GM19351 (cell line): Measurements from ENCODE around the gene HCFC1R1.
"Not testable (repeated sequence)": the region's sequence is repeated elsewhere in the genome, so short reads cannot be mapped to it uniquely, and the experiment has no call there.

ENCODE experiments used
- ATAC-seq: cut with Tn5 transposase; IDR thresholded peaks from one replicate; pipeline ENCODE4 v1.9.1; 2021; ENCODE audit warnings: mild to moderate bottlenecking, moderate library complexity; ENCODE audit not compliant: unreplicated experiment

The HCFC1R1 gene

GRCh38 chr16:3057181-3058138 lies 33.7 kb upstream of the HCFC1R1 start:
- ATAC-seq: no peak

- ATAC-seq: no peak
Observed at GRCh38 chr16:3056336-3057180, 32.8 kb upstream of the HCFC1R1 start.

DNA sequence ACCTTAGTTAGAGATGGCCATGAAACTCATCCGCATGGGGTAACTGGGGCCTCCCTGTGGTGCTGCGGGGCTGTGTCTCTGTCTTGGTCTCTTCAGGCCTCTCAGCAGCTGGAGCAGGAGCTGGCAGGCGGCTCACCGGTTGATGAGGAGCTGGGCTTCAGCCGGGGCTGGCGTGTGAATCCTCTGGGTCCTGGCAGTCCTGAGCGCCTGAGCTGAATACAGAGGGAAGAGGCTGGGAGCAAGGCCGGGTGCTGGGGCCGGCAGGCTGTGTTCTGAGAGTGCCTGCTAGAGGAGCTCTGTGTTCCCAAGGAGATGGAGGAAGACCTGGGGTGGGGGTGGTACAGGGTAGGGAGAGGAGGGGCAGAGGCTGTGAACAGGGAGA lies 32.0 kb upstream of the HCFC1R1 start:
- ATAC-seq: not testable (repeated sequence)

- ATAC-seq: no peak
Observed at GRCh38 chr16:3054965-3055733, 31.4 kb upstream of the HCFC1R1 start.

DNA sequence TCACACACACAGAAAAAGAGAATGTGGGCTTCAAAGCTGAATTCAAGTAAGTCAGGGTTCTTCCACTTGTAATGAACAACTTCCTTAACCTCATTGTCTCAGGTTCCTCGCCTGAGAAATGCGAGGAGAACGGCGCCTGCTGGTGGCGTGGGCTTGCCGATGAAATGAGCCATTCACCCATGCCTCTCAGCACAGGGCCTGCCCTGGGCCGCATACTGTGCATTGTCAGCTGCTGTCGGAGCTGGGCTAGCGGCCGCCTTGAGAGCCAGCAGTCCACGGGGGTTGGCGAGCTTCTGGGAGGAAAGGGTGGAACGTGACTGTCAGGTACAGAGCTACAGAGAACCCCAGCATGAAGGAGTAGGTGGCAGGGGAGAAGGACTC lies 29.6 kb upstream of the HCFC1R1 start:
- ATAC-seq: not testable (repeated sequence)

DNA sequence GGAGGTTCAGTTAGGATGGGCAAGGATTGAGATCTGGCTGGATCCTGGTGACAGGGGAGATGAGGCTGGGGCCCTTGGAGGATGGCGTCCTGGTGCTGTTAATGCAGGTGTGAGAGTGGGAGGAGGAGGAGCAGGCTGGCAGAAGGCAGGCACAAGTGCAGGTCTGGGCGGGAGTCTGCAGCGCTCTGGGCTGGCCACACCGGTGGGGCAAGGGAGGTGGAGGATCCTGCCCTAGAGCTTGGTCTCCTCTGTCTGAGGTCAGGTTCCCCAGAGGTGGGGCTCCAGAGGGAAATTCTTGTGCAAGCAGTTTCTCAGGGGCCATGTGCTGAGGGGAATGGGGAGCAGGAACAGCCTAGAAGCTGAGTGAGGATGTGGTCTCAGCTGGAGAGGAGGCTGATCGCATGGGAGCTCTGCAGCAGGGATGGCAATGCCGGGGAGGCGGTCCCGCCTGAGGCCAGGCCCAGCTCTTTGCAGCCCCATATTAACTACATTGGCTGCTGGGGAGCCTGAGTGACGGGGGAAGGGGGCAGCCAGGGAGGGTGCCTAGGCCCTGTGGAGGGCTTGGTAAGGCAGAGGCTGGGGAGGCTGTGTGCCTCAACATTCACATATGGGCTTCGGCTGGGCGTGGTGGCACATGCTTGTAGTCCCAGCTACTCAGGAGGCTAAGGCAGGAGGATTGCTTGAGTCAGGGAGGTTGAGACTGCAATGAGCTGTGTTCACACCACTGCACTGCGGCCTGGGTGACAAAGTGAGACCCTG lies 29.0 kb upstream of the HCFC1R1 start:
- ATAC-seq: not testable (repeated sequence)

GRCh38 chr16:3051494-3051893 lies 27.8 kb upstream of the HCFC1R1 start:
- no peak for ATAC-seq

- no peak for ATAC-seq
Observed at GRCh38 chr16:3051009-3051408, 27.3 kb upstream of the HCFC1R1 start.

DNA sequence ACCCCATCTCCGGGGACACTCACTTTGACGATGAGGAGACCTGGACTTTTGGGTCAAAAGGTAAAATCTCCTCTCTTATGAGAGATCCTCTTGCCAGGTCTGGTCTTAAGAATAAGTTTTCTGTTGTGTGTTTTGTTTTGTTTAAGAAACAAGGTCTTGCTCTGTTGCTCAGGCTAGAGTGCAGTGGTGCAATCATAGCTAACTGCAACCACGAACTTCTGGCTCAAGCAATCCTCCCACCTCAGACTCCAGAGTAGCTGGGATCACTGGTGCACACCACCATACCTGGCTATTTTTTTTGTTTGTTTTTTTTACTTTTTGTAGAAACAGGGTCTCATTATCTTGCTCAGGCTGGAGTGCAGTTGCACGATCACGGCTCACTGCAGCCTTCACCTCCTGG lies 26.7 kb upstream of the HCFC1R1 start:
- ATAC-seq: no peak

DNA sequence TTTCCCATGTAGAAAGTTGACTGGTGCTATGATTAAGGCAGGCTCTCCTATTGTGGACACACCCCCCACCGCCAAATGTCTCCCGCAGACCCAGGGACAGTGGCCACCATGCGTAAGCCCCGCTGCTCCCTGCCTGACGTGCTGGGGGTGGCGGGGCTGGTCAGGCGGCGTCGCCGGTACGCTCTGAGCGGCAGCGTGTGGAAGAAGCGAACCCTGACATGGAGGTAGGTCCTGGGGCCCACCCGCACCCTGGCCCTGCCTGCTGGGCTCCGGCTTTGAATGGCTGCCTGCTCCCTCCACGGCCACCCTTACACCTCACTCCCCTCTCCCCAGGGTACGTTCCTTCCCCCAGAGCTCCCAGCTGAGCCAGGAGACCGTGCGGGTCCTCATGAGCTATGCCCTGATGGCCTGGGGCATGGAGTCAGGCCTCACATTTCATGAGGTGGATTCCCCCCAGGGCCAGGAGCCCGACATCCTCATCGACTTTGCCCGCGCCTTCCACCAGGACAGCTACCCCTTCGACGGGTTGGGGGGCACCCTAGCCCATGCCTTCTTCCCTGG lies 26.3 kb upstream of the HCFC1R1 start:
- ATAC-seq: no peak

- no peak for ATAC-seq
Observed at GRCh38 chr16:3047387-3047720, 23.6 kb upstream of the HCFC1R1 start.

GRCh38 chr16:3046641-3047386 lies 23.1 kb upstream of the HCFC1R1 start:
- no peak for ATAC-seq

- no peak for ATAC-seq
Observed at GRCh38 chr16:3045758-3046640, 22.3 kb upstream of the HCFC1R1 start, which contains the start of gene MMP25. Gene MMP25, plus strand, starts transcription at chr16:3046561. Its CDS starts 357 bp downstream, at chr16:3046918.

- ATAC-seq: no peak
Observed at GRCh38 chr16:3044708-3045107, 21.0 kb upstream of the HCFC1R1 start.

DNA sequence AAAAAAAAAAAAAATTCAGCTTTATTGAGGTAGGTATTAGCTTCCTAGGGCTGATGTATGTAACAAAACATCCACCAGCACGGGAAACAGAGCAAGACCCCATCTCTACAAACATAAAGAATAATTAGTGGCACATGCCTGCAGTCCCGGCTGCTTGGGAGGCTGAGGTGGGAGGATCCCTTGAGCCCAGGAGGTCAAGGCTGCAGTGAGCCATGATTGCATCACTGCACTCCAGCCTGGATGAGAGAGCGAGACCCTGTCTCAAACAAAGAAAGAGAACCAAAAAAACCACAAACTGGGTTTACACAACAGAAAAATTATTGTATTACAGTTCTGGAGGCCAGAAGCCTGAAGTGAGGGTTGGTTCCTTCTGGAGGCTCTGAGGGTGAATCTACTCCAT lies 18.6 kb upstream of the HCFC1R1 start:
- ATAC-seq: no peak

DNA sequence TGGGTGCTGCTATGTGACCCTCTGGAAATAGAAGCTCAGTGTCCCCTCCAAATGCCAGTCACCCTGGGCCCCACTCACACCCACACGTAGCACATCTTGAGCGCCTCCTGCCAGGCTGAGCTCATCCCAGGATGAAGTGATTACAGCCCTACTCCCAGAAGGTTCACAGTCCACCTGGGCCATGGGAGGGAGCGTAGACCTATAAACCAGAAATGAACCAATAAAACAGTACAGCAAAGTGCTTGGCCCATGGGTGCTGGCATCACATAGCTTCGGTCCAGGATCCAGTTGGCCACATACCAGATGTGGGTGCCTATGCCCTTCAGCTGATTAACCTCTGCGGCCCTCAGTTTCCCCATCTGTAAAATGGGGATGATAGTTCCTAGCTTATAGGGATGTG lies 15.2 kb upstream of the HCFC1R1 start:
- no peak for ATAC-seq

- ATAC-seq: no peak
Observed at GRCh38 chr16:3038256-3038655, 14.5 kb upstream of the HCFC1R1 start.

GRCh38 chr16:3036726-3037315 lies 13.1 kb upstream of the HCFC1R1 start, which contains the start of gene BICDL2:
Gene BICDL2, minus strand, starts transcription at chr16:3036944. Its CDS starts 1,448 bp downstream, at chr16:3035496.
- no peak for ATAC-seq
